Left renal cortex interstitium (tissue), 4 donors: ENCODE results near the gene KLK13. TPM values are rescaled to one million over a fixed set of nuclear protein-coding genes. Genes with fewer than 3 reads are reported as not detected.

ENCODE experiments used
- DNase-seq, 4 donors: peaks; one replicate each; pipeline ENCODE4 v3.0.0-alpha.2; 2013; ENCODE audit warnings: low read depth in 4 of 4, low spot score in 2 of 4, missing footprints in 1 of 4
- polyA plus RNA-seq, 4 donors: library from polyadenylated mRNA; unstranded; fragments of 120-200 nt; gene quantifications; one replicate each; pipeline ENCODE4 v1.2.1, GENCODE V29; 2013; ENCODE audit not compliant: insufficient read length in 4 of 4

KLK13 gene
- polyA plus RNA-seq, 4 donors, result 0.22 to 0.66 (median 0.38) TPM

DNA sequence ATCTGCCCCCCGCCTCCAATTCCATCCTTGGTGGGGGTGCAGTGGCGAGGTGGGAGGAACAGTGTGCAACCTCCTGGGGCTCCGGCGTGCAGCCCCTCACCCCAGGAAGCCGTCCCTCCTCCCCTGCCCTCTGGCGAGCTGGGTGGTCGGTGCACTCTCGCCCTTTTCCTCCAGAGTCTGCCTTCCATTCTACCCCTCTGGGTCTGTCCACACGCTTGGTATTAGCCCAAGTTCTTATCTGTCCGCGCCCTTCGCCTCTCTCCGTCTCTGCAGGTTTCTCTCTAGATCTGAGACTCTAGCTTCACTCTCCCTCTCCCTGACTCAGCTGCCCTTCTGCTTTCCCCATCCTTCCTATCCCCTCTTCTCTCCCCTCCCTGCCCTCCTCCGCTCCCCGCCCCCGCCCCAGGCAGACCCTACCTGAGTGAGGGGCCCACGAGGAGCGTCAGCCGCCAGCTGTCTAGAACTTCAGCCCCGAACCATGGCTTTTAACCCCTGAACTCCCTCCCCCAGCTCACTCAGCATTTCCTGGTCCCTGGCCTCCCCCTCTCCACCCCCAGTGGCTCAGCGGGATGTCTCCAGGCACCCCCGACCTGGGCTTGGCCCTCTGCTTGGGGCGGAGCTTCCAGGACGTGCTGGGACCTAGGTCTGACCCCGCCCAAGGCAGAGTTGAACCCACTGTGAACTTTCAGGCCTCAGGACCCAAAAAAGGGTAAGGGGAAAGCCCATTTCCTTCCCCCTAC lies 499 bp upstream of the KLK13 start:
- DNase-seq, result no peak

DNA sequence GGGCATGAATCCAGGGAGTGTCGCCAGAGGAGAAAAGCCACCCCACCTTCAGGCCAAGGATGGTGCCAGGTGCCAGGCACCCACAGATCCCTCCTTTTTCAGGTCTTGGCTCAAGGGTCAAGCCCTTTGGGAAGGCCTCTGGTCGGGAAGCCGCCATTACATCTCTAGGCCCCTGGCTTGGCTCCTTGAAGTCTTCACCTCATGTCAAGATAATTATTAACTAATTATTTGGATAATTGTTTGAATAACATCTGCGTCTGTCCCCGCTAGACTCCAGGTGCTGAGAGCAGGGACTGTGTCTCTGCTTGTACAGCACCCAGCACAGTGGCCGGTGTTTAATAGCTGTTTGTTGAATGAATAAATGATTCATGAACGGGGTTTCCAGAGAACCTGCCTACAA lies 1.2 kb downstream of the KLK13 start:
- no peak for DNase-seq

DNA sequence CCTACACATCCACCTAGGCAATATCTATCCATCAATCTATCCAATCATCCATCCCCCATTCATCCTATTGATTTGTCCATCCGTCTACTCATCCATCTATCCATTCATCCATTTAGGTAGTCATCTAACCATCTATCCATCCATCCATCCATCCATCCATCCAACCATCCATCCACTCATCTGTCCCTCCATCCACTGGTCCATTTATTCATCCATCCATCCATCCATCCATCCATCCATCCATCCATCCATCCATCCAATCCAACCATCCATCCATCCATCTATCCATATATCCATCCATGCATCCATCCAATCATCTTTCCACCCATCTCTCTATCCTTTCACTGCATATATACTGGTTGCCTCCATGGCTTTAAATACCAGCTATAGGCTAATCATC lies 3.9 kb downstream of the KLK13 start:
- DNase-seq, result no peak

DNA sequence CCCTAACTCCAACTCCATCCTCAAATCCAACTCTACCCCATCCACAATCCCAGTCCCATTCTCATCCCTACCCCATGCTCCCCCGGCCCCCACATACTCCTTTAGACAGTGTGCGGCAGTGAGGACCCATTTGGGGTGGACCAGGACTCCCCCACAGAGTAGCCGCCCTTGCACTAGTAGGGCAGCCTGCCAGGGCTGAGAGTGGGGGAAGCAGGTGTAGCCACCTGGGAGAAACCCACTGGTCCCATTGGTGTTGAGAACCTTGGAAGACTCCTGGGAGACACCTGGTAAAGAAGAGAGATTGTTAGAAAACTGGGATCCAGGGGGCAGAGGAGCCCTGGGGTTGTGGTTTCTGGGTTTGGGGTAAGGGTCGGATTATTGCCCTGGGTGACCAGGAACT lies 4.6 kb downstream of the KLK13 start:
- DNase-seq, result no peak

DNA sequence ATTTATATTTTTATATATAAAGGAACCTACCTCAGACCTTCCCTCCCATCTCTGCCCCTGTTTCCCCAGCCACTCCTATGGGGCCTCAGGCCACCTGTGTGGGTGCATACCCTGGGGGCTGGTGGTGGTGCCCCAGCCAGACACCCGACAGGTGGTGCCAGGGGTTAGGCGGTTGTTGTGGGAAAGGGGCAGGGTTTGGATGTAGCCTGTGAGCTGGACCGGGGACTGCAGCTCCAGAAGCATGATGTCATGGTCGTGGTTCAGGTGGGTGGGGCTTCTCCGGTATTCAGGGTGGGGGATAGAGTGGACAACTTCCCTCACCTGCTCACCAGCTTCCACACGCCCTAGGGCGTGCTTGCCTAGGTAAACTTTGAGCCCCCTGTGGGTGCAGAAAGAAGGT lies 5.2 kb downstream of the KLK13 start:
- no peak for DNase-seq

DNA sequence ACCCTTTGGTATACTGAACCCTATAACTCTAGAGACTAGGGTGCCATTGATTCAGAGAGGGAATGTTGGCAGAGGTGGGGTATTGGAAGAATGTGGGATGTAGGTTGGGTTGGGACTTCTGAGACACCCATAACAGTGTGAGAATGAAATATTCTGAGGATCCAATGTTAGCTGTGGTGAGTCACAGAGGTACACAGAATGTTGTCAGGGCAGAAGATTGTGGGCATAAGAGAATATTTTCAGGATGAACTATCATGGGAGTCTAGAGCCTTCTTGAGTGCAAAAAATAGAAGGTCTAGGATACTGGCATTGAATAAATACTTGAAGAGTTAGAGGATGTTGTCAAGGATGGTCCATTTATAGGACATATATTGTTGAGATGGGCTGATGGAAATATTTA lies 9.0 kb downstream of the KLK13 start:
- no peak for DNase-seq

DNA sequence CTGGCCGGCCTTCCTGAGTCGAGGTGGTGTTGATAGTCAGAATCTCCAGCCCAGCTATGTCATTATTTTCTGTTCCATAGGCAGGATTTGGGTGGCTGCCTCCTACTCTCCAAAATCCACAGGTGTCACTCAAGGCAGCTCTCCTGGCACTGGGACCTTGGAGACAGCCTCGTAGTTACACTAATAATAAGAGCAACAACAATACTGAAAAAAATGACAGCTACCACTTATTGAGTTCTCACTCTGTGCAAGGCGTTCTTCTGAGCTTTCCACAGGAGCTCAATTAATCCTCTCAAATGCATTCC lies 17.9 kb downstream of the KLK13 start:
- DNase-seq, result no peak

DNA sequence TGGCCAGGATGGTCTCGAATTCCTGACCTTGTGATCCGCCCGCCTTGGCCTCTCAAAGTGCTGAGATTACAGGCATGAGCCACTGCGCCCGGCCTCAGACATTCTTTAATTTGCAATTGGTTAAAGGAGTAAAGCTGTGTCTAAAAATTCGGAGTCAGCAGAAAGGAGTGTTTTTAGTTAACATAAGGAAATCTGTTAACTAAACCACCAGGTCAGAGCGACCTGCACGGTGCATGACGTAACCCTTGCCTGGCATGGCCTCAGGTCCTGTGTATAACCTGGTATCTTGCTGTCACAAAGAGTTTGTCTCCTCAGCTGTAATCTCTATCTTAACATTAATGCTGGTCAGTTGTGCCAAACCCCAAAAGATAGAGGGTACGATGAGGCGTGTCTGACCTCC lies 20.6 kb downstream of the KLK13 start:
- no peak for DNase-seq

DNA sequence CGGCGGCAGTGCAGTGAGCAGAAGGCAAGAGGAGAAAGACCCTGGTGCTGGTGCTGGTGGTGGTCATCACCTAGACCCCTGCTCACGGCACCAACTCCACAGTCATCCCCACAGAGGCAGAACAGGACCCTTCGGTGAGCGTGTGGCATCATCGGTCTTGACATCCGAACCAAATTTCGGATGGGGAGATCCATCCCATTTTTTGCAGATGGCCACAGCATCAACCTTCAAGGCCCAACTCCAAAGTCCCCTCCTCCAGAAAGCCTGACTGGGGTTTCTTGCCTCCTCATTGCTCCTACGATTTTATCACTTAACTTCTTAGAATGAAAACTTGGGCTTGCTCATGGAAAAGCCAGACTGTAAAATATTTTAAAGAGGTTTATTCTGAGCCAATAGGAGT lies 21.4 kb downstream of the KLK13 start:
- DNase-seq, result no peak

DNA sequence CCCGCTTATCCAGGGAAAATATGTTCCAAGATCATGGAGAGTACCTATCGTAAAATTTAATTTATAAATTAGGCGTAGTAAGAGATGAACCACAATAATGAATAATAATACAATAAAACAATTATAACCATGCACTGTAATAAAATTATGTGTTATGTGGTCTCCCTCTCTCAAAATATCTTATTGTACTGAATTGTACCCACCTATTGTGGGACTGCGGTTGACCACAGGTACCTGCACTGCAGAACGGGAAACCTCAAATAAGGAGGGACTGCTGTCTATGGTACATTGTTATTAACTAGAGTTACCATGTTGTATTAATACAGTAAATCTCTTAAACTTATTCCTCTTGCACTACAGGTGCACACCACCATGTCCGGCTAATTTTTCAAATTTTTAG lies 24.7 kb downstream of the KLK13 start:
- DNase-seq, result no peak

DNA sequence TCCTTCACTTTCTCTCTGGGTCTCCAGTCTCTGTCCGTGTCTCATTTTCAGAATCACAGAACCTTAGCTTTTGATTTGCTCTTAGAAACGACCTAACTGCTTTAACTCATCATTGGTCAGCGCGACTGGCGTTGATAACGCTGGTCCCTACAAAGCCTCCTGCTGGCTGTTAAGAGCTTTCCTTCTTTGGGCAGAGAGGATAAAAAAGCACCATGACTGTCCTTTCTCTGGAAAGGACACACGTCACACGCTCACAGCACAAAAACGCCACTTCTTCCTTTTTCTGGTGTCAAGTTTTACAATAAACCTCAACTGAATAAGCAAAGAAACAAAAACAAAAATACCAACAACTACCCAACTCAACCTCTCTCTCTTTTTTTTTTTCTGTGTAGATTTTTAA lies 28.4 kb downstream of the KLK13 start:
- no peak for DNase-seq

DNA sequence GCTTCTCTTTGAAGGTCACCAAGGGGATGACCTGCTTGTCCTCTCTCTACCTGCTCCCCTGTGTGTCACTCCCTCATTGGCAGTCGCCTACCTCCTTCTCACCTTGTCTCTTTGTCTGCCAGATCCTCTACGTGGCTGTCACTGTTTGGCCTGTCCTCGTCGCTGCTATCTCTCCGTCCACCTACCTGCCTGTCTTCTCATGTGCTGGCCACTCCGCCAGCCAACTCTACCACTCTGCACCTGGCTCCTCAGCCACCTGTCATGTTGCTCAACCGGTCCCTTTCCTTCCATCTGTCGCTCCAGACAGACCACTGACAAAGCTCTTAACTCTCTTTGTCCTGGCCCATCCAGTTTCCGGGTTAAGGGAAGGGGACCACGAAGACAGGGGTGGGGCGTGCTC lies 30.2 kb downstream of the KLK13 start, which contains the start of gene KLK12:
KLK12 (minus strand) TSS at position 299 of the 400 bp plus-strand sequence. CDS start 381 bp downstream, outside the sequence.
- no peak for DNase-seq

DNA sequence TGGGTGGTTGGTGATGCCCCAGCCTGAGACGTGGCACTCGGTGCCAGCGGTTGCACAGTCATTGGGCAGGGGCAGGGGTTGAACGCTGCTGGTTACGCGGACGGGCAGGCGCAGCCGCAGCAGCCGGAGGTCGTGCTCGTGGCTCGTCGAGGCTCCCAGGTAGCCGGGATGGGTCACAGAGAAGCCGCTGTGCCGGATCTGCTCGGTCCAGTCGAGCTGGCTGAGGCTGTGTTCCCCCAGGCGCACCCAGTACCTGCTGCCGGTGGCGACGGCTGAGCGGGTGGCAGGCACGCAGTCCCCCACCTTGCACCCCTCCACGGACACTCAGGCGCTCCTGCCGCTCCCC lies 33.0 kb downstream of the KLK13 start:
- no peak for DNase-seq

DNA sequence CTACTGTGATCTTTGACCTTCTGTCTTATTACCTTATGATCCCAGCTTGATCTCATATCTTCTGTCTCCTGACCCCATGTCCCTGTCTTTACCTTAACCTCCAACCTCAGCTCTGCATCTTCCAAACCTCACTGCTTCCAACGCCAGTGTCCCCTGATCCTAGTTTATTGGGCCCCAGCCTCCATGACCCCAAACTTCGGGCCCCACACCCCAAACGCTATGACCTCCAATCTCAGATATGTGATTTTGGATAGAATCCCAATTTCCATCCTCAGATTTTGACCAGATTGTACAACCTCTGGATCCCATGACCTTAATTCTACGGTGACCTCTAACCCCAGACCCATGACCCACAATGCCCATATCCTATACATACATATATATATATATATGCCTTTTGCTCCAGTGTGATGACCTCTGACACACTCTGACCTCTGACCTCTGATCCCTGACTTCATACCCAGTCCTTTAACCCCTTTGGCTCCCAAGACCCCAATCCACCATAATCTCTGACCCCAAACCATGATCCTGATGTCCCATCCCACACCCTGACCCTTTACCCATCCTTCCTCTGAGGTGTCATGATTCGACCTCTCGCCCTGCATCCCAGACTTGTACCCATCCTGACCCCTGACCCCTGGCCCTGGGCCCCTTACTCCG lies 33.5 kb downstream of the KLK13 start:
- DNase-seq, result no peak

DNA sequence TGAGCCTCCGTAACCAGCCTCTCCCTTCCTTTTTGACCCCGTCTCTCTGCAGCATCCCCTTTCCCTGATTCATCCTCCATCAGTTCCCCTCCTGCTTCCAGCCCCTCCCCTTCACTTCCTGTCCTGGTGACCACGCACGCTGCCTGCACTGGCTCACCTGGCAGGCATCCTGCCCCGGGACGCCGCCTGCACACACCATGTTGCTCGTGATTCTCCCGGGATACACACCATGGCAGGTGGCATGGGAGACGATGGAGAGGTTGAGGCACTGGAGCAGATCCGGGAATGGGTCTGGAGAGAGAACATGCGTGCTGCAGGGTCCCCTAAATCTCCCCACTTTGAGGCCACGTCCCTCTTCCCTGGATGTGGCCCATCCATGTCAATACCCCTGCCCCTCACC lies 34.3 kb downstream of the KLK13 start:
- no peak for DNase-seq

DNA sequence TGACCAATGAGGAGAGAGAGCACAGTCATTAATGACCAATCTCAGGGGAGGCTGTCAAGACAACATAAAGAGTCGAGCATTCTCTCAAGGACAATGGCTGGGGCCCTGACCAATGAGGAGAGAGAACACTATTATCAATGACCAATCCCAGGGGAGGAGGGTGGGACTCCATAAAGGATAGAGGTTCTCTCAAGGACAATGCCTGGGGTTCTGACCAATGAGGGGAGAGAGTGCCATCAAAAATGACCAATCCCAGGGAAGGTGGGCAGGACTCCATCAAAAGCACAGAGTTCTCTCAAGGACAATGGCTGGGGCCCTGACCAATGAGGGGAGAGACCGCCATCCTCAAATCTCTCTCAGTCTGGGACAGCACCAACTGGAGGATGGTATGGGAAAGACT lies 35.2 kb downstream of the KLK13 start:
- no peak for DNase-seq

DNA sequence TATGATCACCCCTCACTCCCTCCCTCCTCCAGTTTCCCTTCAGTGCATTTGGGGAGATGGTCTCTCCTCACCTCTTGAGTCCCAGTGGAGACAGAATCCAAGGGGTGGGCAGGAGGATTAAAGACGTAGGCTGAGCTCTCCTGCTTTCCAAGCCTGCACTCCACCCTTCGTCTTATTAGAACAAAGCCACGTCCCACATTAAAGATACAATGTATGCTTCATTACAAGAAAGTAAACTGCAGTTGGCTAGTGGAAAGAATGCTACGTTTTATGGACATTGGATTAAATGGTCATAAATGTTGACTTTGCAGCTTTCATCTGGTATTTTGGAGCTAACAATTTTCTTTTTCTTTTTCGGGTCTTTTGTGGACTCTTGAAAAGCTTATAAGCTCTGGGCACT lies 37.0 kb downstream of the KLK13 start:
- no peak for DNase-seq

DNA sequence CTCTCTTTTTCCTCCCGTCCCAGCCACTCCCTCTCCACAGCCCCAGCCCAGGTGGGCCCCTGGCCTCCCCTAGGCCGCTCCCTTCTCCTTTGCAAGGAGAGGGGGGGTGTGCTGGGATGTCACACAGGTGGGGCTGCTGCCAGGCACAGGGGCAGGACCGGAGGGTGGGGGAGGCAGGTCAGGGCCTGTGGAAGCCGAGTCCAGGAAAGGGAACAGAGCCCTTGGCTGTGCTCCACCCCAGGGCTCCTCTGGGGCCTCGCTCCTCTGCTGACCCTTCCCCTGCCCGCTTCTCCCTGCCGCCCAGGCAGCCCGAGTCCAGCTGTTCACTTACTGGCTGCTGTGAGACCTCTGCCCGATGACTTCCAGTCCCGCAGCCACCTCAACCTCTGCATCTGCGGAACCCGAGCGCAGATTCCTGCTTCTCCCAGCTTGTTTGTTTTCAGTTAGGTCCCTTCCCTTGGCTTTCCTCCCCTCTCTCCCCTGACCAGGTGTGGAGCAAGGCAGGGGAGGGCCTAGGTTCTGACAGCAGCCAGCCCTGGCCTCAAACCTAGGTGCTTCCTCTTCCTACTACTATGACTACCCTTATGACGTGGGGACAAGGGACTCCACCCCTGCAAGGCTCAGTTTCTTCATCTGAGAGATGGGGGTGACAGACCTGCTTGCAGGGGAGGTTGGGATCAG lies 37.6 kb downstream of the KLK13 start:
- no peak for DNase-seq

DNA sequence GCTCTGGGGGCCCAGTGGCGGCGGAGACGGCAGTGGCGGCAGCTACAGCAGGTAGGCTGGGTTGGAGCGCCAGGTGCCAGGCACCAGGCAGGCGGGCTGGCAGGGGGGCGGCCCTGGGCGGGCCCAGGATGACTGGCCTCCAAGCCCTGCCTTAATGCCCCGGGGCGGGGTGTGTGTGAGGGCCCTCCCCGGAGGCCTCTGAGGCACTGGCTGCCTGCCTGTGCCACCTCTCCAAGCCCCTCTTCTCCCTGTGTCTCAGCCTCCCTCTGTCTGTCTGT lies 38.4 kb downstream of the KLK13 start, which contains the start of gene KLK11:
KLK11 (minus strand) TSS at position 63 of the 278 bp plus-strand sequence. CDS start 985 bp downstream, outside the sequence.
- no peak for DNase-seq

DNA sequence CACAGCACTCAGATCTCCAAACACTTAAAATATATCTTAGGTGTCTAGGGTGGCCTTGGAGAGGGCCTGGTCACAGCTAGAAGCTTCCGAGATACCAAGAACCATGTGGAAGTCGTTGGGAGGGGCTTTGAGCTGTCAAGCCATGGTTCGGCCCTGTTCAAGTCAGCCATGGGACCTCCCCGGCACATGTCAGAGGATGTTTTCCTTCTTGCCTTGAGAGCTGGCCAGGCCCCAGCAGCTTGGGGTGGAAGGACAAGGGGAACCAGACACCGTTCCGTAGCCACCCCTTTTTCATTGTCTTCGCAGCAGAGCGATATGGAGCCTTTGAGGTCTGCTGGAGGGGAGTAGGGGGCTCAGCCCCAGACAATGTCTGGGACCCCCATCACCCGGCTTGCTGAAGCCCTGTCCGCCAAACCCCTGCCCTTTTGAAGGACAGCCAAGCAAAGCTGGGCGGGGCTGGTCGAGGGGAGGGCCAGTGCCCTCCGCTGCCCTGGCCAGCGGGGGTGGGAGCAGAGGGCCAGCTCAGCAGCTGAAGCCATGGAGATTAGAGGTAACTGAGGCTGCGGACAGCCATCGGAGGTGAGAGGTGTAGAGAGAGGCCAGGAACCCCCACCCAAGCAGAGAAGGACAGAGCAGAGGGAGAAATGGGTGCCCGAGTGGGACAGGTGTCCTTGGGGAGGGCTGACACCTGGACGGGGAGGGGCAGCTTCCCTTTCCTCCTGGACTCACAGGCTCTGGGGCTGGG lies 38.9 kb downstream of the KLK13 start:
- DNase-seq, result no peak

DNA sequence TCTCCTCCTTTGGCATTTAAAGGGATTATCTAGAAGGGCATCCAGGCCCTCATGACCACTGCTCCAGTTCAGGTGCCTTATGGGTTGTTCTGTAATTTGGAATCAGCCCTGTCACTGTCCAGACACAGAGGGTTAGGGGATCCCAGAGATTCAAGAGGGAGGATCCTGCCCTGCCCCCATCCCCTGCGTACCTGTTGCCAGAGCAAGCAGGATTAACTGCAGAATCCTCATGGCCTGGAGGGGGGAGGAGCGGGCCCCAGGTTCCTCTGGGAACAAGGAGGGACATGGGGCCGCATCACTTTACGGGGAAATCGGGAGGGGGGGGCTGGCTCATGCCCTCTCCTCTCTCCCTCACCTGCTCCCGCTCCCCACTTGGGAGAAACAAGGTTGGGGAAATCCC lies 39.5 kb downstream of the KLK13 start:
- DNase-seq, result no peak

DNA sequence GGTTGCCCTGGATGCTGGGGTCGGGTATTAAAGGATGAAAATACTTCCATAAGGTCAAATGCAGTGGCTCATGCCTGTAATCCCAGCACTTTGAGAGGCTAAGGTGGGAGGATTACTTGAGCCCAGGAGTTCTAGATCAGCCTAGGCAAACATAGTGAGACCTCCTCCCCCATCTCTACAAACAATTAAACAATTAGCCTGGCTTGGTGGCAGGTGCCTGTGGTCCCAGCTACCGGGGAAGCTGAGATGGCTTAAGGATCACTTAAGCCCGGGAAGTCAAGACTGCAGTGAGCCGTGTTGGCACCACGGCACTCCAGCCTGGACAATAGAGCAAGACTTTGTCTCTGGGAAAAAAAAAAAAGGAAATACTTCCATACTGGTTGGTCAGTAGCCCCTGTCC lies 40.0 kb downstream of the KLK13 start:
- no peak for DNase-seq
